Mammary epithelial cell (primary cell): ENCODE measurements around the gene ABCA4.

ENCODE experiments used
- EZH2 ChIP-seq: IDR thresholded peaks from 2 replicates; pipeline ENCODE4 v1.6.1; 2012; ENCODE audit warnings: low read length, inconsistent platforms, borderline replicate concordance
- TF ChIP-seq, protein P1 (sequence below), 2 donors: IDR thresholded peaks in 1 of 2; conservative IDR thresholded peaks in 1 of 2; 2 replicates each; pipeline ENCODE4 v1.5.1; 2011 to 2012; ENCODE audit warnings: inconsistent platforms in 2 of 2, low read length in 2 of 2, mild to moderate bottlenecking in 2 of 2, control low read depth in 1 of 2, low read depth in 1 of 2; ENCODE audit not compliant: insufficient read depth in 1 of 2; ENCODE audit errors: extremely low read depth in 1 of 2

GRCh38 chr1:94006604-94007003 is 114.3 kb downstream of the ABCA4 start:
- TF ChIP-seq, protein P1, sequence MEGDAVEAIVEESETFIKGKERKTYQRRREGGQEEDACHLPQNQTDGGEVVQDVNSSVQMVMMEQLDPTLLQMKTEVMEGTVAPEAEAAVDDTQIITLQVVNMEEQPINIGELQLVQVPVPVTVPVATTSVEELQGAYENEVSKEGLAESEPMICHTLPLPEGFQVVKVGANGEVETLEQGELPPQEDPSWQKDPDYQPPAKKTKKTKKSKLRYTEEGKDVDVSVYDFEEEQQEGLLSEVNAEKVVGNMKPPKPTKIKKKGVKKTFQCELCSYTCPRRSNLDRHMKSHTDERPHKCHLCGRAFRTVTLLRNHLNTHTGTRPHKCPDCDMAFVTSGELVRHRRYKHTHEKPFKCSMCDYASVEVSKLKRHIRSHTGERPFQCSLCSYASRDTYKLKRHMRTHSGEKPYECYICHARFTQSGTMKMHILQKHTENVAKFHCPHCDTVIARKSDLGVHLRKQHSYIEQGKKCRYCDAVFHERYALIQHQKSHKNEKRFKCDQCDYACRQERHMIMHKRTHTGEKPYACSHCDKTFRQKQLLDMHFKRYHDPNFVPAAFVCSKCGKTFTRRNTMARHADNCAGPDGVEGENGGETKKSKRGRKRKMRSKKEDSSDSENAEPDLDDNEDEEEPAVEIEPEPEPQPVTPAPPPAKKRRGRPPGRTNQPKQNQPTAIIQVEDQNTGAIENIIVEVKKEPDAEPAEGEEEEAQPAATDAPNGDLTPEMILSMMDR (conservative IDR thresholded peaks at IDR 0.05 in 1 of 2, IDR thresholded peaks at IDR 0.05 in 1 of 2; ENCODE audit: extremely low read depth in 1 of 2, insufficient read depth in 1 of 2, low read depth in 1 of 2, low read length in 2 of 2) = no peak
- no peak for TF ChIP-seq EZH2
